HG03064 (cell line): Measurements from ENCODE around the gene PRPS1.
"Not testable (repeated sequence)": the region's sequence is repeated elsewhere in the genome, so short reads cannot be mapped to it uniquely, and the experiment has no call there.

ENCODE experiments used
- ATAC-seq: cut with Tn5 transposase; IDR thresholded peaks from one replicate; pipeline ENCODE4 v1.9.1; 2021; ENCODE audit warnings: low read depth; ENCODE audit not compliant: unreplicated experiment

PRPS1 gene

DNA sequence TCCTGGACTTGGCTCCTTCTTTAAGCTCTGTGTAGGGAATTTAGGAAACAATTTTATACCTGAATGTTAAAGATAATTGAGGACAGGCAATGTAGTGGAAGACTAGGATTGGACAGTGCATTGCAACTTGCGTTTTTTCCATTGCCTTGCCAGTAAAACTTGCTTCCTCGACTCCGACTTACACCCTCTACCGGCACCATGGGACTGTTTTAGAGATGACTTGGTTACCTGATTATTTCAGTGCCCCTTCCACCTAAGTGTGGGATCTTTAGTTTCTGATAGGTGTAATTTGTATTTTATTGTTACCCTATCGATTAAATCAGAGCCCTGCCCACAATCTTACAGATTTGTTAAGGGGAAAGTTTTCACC lies 1.2 kb downstream of the PRPS1 start:
- no peak for ATAC-seq

GRCh38 chrX:107630031-107630689 lies 1.9 kb downstream of the PRPS1 start:
- no peak for ATAC-seq

DNA sequence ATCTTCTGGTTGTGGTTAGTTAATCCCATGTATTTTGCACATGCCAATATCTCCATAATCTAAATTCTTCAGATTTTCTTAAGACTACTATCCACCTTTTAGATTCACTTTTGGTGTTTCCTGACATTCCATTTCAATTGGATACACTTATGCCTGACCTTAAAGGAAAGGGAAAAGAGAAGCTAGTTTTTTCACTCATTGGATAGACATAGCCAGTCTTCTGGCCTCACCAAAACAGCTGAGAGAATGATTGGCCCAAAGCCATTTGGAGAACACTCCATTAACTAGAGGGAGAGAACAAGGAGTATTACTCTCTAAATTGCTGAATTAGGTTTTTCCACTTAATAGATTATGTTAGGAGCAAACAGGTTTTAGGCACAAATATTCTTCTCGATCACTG lies 4.0 kb downstream of the PRPS1 start:
- no peak for ATAC-seq

DNA sequence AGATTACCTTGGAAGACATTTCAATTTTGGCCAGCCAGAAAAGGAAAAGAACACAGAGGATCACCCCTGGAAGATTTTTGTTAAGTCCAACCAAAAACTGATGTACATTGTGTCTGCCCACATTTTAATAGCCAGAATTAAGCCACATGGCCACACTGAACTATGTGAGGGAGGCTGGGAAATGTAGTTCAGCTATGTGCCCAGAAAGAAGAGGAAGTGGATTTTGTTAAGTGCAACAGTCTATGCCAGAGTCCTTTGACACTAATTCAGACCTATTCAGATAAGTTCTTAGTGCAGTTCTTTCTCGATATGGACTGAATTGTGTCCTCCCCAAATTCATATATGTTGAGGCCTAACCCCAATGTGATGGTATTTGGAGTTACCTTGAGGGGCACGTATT lies 18.4 kb downstream of the PRPS1 start:
- ATAC-seq = no peak

DNA sequence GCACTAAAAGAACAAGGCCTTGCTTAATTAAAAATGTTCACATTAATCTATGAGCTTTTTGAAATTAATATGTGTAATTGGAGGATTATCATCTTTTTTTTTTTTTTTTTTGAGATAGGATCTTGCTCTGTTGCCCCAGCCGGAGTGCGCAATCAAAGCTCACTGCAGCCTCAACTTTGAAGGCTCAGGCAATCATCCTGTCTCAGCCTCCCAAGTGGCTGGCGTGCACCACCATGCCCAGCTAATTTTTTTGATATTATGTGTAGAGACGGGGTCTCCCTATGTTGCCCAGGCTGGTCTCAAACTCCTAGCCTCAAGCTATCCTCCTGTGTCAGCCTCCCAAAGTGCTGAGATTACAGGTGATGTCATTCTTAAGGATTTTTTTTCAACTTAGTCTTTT lies 20.0 kb downstream of the PRPS1 start:
- ATAC-seq = no peak

- ATAC-seq = no peak
These were observed 26.2 kb downstream of the PRPS1 start for GRCh38 chrX:107654566-107654871.

- peak; percentile 57 for ATAC-seq
These were observed 26.8 kb downstream of the PRPS1 start for GRCh38 chrX:107654872-107655761.

GRCh38 chrX:107656978-107657377 lies 28.7 kb downstream of the PRPS1 start:
- ATAC-seq = no peak

DNA sequence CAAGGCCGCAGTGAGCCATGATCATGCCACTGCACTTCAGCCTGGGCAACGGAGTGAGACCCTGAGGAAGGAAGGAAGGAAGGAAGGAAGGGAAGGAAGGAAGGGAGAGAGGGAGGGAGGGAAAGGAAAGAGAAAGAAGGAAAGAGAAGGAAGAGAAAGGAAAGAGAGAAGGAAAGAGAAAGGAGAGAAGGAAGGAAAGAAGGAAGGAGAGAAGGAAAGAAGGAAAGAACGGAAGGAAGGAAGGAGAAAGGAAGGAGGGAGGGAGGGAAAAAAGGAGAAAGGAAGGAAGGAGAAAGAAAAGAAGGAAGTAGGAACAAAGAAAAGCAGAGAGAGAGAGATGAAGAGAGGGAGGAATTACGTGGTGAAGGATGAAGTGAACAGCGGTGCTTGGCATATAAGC lies 30.4 kb downstream of the PRPS1 start:
- ATAC-seq = no peak

DNA sequence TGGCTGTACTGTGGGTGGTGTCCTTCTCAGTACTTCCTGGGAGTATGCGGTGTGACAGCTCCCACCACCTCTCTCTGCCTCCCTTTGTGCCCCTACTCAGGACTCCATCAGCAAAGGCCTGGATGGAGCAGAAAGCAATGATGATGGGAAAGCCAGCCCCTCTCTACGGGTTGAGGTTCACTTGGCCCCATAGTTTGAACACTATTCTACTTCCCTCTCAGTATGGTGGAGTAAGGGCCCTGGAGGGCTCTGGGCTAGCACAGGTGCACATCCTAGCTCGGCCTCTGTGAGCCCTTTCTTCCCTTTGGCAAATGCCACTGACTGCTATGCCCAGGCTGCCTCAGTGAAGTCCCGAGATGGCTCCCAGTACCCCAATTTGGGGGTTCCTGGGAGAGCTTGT lies 31.0 kb downstream of the PRPS1 start:
- no peak for ATAC-seq

- ATAC-seq = no peak
These were observed 31.5 kb downstream of the PRPS1 start for GRCh38 chrX:107659768-107660167.

DNA sequence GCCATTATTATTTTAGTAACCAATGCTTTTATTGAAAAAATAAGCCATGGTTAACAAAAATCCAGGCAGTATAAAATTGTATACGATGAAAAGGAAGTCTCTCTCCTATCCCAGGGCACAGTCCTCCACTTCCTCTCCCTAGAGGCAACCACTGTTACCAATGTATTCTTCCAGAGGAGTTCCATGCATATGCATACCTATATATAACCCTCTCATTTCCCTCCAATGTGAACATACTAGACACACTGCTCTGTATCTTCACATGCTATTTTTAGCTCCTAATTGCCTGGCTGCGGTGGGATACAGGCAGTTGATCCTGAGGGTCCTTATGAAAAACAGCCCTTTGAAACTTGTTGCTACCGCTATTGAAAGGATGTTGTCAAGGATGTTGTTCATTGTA lies 33.8 kb downstream of the PRPS1 start:
- ATAC-seq = no peak

DNA sequence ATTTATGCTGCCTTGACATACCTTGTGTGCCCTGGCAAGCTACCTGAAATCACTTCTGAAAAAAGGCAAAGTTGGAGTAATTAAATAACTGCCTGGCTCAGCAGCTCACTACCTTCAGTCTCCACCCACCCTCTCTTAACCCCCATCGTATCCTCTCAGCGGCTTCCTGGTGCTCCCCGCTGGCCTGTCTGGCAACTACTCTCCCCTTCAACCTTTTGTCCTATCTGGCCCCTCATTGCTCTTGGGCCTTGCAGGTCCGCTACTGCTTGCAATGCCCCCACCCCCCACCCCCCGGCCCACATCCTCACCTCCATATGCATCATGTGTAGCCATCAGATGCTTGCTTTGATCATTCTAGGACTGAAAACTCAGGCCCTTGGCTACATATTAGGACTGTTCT lies 34.5 kb downstream of the PRPS1 start:
- no peak for ATAC-seq

GRCh38 chrX:107666931-107667330 lies 38.6 kb downstream of the PRPS1 start:
- ATAC-seq = no peak

DNA sequence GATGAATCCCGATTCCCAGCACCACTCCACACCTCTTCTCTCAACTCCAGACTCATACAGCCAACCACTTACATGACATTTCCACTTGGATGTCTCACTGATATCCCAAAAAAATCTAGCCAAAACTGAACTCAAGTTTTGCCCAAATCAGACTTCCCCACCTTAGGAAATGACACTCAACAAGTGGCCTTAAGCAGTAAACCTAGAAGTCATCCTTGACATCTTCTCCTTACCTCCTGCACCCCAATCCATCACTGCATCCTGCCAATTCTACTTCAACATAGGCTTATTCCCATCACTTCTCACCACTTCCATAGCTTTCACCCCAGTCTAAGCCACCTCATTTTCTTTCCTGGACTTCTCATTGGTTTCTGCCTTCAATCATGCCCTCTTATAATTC lies 39.1 kb downstream of the PRPS1 start:
- ATAC-seq = no peak

DNA sequence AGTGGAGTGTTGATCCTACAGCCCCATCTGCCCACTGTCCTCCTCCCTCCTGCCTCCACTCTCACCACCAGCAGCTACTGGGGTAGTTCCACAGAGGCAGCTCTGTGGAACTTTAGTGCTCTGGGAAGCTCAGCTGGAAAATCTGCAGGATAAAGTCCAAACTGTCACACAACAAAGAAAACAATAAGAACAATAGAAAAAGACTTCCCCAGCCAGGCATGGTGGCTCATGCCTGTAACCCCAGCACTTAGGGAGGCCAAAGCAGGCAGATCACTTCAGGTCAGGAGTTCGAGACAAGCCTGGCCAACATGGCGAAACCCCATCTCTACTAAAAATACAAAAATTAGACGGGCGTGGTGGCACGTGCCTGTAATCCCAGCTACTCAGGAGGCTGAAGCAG lies 40.4 kb downstream of the PRPS1 start:
- not testable (repeated sequence) for ATAC-seq

- ATAC-seq = no peak
These were observed 41.0 kb downstream of the PRPS1 start for GRCh38 chrX:107669261-107669660.

GRCh38 chrX:107669885-107670628 lies 41.7 kb downstream of the PRPS1 start:
- no peak for ATAC-seq

GRCh38 chrX:107671256-107671655 lies 42.9 kb downstream of the PRPS1 start:
- not testable (repeated sequence) for ATAC-seq

- ATAC-seq = no peak
These were observed 44.7 kb downstream of the PRPS1 start for GRCh38 chrX:107672955-107673378.

DNA sequence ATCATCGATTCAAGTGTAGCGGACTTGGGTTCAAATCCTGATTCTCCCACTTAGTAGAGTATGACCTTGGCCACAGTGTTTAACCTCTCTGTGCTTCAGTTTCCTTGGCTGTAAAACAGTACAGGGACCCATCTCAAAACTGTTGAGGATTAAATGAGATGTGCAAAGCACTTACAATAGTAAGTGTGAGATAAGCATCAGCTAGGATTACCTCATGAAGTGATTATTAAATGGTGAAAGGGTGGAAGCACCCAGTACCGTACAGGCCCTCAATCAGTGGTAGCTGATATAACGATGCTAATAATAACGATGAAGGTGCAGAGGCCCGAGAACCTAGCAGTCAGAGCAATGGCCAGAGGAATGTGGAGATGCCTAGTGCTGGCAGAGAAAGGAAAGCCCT lies 45.1 kb downstream of the PRPS1 start:
- peak; percentile 5 for ATAC-seq
